DMS114 treated with DMSO at 0.1 percent for 48 hours (cell line): Measurements from ENCODE around the gene FAM177A1.
"Not testable (repeated sequence)": the region's sequence is repeated elsewhere in the genome, so short reads cannot be mapped to it uniquely, and the experiment has no call there.

Source experiments
- DNase-seq: peaks from one replicate; lab custom pipeline; 2025; ENCODE audit not compliant: unreplicated experiment; lab: John Stamatoyannopoulos, UW

The FAM177A1 gene

DNA sequence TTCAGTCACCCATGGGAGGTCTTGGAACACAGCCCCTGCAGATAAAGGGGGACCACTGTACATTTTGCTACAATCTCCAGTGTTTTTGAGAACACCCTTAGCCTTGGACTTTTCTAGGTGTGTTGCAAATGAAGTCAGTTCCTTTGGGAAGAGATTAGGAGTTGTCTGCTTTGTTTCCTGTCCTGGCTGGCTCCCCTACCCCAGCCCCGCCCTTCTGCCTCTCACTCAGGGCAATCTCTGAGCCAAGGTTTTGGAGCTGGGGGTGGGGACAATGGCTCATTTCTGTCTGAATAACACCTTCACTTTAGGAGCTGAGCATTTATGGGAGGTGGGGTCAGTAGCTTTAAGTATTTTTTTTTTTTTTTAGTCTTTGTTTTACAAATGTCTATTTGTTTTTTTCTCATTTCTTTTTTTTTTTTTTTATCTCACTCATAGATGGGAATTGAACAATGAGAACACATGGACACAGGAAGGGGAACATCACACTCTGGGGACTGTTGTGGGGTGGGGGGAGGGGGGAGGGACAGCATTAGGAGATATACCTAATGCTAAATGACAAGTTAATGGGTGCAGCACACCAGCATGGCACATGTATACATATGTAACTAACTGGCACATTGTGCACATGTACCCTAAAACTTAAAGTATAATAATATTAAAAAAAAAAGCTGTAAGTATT lies 15.2 kb downstream of the FAM177A1 start:
- not testable (repeated sequence) for DNase-seq

- not testable (repeated sequence) for DNase-seq
Observed at GRCh38 chr14:35065731-35066130, 19.7 kb downstream of the FAM177A1 start.

DNA sequence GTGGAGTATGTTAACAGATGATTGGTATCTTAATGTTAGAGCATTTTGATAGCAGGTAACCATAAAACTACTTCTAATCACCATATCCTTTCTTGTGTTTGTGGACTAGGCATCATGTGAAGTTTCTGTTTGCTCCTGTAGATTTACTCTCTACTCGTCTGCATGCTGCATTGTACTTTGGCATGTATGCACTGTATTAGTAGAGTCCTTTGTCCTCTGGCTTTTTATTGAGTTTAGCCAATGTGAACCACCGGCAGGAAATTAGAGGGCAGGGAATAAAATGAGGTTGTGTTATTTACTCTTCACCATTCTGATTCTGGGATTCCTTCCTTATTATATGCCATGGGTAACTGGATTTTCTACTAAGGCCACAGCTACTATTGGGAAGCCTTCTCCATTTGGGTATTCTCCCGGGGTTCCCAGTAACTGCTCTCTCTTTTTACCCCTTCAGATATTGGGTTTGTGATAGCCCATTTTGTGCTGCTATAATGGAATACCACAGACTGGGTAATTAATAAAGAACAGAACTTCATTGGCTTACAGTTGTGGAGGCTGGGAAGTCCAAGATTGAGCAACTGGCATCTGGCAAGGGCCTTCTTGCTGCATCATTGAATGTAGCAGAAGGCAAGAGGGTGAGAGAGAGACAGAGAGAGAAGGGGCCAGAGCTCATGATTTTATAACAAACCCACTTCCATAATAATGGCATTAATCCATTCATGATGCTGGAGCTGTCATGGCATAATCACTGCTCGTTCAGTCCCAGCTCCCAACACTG lies 22.4 kb downstream of the FAM177A1 start:
- no peak for DNase-seq

DNA sequence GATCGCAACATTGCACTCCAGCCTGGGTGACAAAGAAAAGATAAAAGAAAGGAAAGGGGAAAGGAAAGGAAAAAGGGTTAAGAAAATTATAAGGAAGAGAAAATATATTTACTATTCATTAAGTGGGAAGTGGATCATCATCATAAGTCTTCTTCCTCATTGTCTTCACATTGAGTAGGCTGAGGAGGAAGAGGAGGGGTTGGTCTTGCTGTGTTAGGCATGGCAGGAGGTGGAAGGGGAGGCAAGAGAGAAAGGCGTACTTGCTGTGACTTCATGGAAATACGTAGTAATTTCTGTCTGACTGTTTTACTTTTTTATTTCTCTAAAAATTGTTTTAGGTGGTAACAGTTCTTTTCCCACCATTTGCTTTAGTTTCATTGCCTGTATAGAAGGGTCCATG lies 26.2 kb downstream of the FAM177A1 start:
- DNase-seq = no peak

DNA sequence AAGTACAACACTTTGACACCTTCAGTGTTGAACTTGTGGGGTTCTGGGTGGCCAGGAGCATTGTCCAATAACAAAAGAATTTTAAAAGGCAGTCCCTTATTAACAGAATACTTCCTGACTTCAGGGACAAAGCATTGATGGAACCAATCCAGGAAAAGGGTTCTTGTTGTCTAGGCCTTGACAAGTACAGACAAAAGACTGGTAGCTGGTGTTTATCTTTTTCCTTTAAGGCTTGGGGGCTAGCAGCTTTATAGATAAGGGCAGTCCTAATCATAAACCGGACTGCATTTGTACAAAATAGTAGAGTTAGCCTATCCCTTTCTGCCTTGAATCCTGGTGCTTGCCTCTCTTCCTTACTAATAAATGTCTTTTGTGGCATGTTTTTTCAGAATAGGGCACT lies 27.4 kb downstream of the FAM177A1 start:
- DNase-seq = no peak

- no peak for DNase-seq
Observed at GRCh38 chr14:35078082-35078481, 32.0 kb downstream of the FAM177A1 start.

GRCh38 chr14:35079742-35080141 lies 33.7 kb downstream of the FAM177A1 start:
- no peak for DNase-seq

- no peak for DNase-seq
Observed at GRCh38 chr14:35083530-35084150, 37.6 kb downstream of the FAM177A1 start.

GRCh38 chr14:35085441-35085840 lies 39.4 kb downstream of the FAM177A1 start:
- no peak for DNase-seq

DNA sequence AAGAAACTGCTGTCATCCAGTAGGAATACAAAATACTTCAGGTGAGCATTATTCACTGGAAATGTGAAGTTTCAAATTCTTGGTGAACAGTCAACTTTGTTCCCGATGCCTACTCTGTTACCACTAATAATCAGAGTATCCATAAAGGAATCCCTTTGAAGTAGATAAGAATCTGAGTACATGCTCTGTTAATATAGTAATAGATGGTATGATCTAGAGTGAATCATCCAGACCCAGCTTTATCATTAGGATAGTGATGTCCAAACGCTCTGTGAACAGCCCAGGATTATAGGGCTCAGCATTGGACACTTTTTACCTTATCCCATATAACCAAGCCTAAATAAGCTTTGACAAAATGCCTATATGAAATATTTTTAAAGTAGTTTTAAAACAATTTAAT lies 42.4 kb downstream of the FAM177A1 start:
- no peak for DNase-seq

GRCh38 chr14:35094645-35095044 lies 48.6 kb downstream of the FAM177A1 start:
- not testable (repeated sequence) for DNase-seq

- no peak for DNase-seq
Observed at GRCh38 chr14:35107866-35108265, 61.8 kb downstream of the FAM177A1 start.

- no peak for DNase-seq
Observed at GRCh38 chr14:35112641-35113040, 66.6 kb downstream of the FAM177A1 start.

DNA sequence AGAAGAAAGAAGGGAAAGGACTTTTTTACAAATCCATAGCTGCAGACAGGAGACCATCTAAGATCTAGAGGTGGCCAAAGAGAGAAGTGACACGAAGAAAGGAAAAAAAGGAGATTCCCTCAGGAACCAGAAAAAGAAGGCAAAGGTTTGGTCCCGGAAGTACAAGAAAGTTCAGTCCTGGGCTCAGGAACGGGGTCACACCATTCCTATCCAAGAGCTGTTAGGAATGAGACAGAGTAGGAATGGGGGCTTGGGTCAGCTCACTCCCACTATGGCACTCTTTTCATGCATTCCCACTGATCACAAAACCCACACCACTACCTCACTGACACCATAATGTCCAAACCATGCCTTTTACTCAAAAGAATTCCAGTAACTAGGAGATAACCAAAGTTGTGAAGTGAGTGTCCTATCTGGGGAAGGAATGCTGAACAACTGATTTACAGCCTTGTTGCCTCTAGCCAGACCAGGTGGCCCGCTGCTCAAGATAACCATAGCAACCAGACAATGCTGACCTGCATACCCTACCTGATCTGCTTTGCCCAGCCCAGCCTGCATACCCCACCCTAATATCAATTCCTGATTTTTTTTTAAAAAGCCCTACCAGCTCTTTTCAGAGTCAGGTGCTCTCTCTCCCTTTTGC lies 67.4 kb downstream of the FAM177A1 start:
- DNase-seq = no peak

DNA sequence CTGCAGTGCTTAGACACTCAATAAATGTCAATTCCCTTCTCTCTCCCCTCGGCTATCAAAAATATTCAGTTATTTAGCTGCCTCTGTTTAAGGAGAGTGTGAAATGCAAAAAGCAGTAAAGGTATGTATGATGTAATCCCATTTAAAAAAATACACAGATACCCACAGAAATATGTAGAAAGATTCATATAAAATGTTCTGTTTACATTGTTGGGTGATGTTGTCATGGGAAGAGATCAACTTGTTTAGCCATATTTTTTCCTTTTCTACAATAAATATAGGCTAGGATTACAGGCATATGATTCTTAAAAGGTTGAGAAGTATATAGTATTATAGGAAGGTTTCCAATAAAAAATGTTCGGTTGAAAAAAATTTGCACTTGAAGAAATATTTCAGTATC lies 68.0 kb downstream of the FAM177A1 start:
- no peak for DNase-seq

DNA sequence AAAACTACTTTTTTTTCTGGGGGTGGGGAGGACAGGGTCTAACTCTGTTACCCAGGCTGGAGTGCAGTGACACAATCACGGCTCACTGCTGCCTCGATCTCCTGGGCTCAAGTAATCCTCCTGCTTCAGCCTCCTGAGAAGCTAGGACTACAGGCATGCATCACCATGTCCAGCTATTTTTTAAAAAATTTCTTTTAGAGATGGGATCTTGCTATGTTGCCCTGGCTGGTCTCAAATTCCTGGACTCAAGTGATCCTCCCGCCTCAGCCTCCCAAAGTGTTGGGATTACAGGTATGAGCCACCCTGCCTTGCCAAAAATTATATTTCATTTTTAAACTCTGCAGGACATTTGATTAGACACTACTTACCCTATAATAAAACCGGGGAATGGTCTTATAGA lies 70.2 kb downstream of the FAM177A1 start:
- DNase-seq = no peak

- no peak for DNase-seq
Observed at GRCh38 chr14:35117112-35117511, 71.0 kb downstream of the FAM177A1 start.

GRCh38 chr14:35121026-35121886 lies 75.2 kb downstream of the FAM177A1 start:
- DNase-seq = no peak

DNA sequence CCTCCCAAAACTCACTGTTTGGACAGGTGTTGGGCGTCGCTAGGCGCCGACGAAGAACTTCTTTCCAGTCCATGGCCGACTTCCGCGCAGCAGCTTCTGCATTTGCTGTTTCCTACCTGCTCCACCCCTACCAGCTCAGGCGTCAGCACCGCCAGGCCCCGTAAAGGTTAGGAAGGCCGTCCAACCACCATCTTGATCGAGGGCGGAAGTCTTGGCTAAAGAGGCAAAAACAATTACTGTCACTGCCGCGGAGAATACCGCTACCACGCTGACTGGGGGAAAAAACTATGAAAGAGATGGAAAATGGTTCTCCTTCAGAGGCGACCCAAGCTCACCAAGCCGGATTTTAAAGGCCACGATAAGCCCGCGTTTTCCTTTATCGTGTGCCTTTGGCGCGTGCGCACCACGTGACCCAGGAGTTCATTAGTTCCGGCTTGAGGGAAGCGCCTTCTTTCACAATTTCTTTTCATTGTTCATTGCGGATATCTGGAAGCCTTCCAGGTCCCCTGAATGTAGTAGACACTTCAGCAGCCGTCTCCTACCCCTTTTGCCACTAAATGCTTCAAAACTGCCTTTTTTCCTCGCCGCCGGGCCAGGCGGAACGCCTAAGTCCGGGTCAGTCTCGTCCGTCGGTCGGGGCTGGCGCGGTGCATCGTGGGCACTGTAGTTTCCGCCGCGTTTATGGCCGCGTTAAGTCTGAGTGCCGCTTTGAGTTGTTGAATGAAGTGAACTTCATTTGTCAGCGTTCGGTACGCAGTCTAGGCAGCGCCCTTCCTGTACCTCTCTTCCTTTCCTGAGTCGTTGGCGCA lies 76.0 kb downstream of the FAM177A1 start, which contains the start of the genes PPP2R3C and PRORP:
TSS of gene PPP2R3C (minus strand) at position 104 of the 809 bp plus-strand sequence. CDS start at position 73, 31 bp downstream.
TSS of gene PRORP (plus strand) at position 666 of the 809 bp plus-strand sequence. CDS start 694 bp downstream, outside the sequence.
- DNase-seq = peak; percentile 91
